Adipose tissue (tissue), 3 donors: ENCODE results near the gene CLCA1. TPM values are rescaled to one million over a fixed set of nuclear protein-coding genes. Genes with fewer than 3 reads are reported as not detected.

Experiments used
- H3K27ac ChIP-seq: one replicate; pipeline ENCODE4 v1.5.1; 2013; ENCODE audit warnings: low read depth, low read length
- WGBS, 3 donors: extraction: QIAGEN DNeasy Blood & Tissue Kit; methylation state at CpG; one replicate each; pipeline ENCODE4 v1.1.7; 2013; 5-methylcytosine and 5-hydroxymethylcytosine counted together
- polyA plus RNA-seq, 3 donors: library from polyadenylated mRNA; stranded (reverse); fragments of 200-250 nt; gene quantifications; one replicate each; pipeline ENCODE4 v1.2.3, GENCODE V29; 2013
- donor health status: healthy with polysubstance abuse.
- donor health status: Bipolar disorder and iron deficiency.
- donor health status: healthy.

Gene CLCA1
- polyA plus RNA-seq, 3 donors, result 0.06 to 0.07 TPM; not detected in 1

- WGBS, 3 donors, result 57 to 70% (median 63%) methylated on average over 3 of the region's 3 CpGs
Measured at GRCh38 chr1:86522240-86522639, 53.5 kb downstream of the CLCA1 start.

GRCh38 chr1:86523670-86524354 is 55.1 kb downstream of the CLCA1 start:
- 92 to 97% (median 96%) methylated on average over 30 to 32 of the region's 32 CpGs for WGBS, 3 donors
- H3K27ac ChIP-seq, result no peak overlapping the region

More at GRCh38 chr1:86522240-86522639, 53.5 kb downstream of the CLCA1 start:
- no peak overlapping the region for H3K27ac ChIP-seq

- H3K27ac ChIP-seq, result no peak overlapping the region
- WGBS, 3 donors, result 53 to 74% (median 69%) methylated on average over 4 of the region's 4 CpGs
Measured at GRCh38 chr1:86527306-86527705, 58.6 kb downstream of the CLCA1 start.

GRCh38 chr1:86530211-86530845 is 61.6 kb downstream of the CLCA1 start:
- WGBS, 3 donors, result 76 to 95% (median 88%) methylated on average over 3 of the region's 3 CpGs

GRCh38 chr1:86537928-86538695 is 69.4 kb downstream of the CLCA1 start:
- no peak overlapping the region for H3K27ac ChIP-seq
- WGBS, 3 donors, result 67 to 81% (median 71%) methylated on average over 4 of the region's 4 CpGs

More at GRCh38 chr1:86530211-86530845, 61.6 kb downstream of the CLCA1 start:
- H3K27ac ChIP-seq, result no peak overlapping the region

- H3K27ac ChIP-seq, result no peak overlapping the region
- WGBS, 3 donors, result 77 to 83% (median 78%) methylated on average over 5 of the region's 5 CpGs
Measured at GRCh38 chr1:86538775-86539174, 70.0 kb downstream of the CLCA1 start.

- H3K27ac ChIP-seq, result no peak overlapping the region
- WGBS, 3 donors, result 81 to 92% (median 91%) methylated on average over 2 of the region's 2 CpGs
Measured at GRCh38 chr1:86541859-86542258, 73.1 kb downstream of the CLCA1 start.

- H3K27ac ChIP-seq, result no peak overlapping the region
Measured at GRCh38 chr1:86542631-86543030, 73.9 kb downstream of the CLCA1 start.

GRCh38 chr1:86546787-86547221 is 78.1 kb downstream of the CLCA1 start, which contains the start of gene CLCA4:
CLCA4 (plus strand) TSS chr1:86547078; CDS start chr1:86547120, 42 bp downstream.
- no peak within 1 kb of the TSS for H3K27ac ChIP-seq
- WGBS, 3 donors, result 19 to 33% (median 26%) methylated on average over 2 of the region's 2 CpGs

- no peak overlapping the region for H3K27ac ChIP-seq
Measured at GRCh38 chr1:86548839-86549238, 80.1 kb downstream of the CLCA1 start.

Other genes with a start within 250 kb of the CLCA1 start
- 10 to 100 TPM in 2 of 3 donors, 1 to 10 TPM in 1; 6.4 to 50.8 (median 13.8) TPM for gene ODF2L, start 72.6 kb upstream of the CLCA1 start, polyA plus RNA-seq
- gene CLCA2, start 44.8 kb upstream of the CLCA1 start, polyA plus RNA-seq, result under 1 TPM in 2 of 3 donors, not detected in 1; 0.11 to 0.48 TPM
- under 1 TPM in 2 of 3 donors, not detected in 1; 0.11 to 0.49 TPM for gene CLCA4, start 78.2 kb downstream of the CLCA1 start, polyA plus RNA-seq
- gene SH3GLB1, start 235.6 kb downstream of the CLCA1 start, polyA plus RNA-seq, result 10 to 100 TPM; 34.4 to 85.4 (median 66.2) TPM